Mesenteric fat pad (tissue), 1 donor: Measurements from ENCODE around the gene FOSL1. TPM values are rescaled to one million over a fixed set of nuclear protein-coding genes. Genes with fewer than 3 reads are reported as not detected.

Source experiments
- DNase-seq: peaks from one replicate; pipeline ENCODE4 v3.0.0-alpha.2; 2020; ENCODE audit warnings: low spot score
- total RNA-seq: library from RNA; stranded (reverse); fragmentation: NEBNext Ultra II Directional; extraction: Animal tissue kit (Norgen Biotek cat#: 25700); gene quantifications from one replicate; pipeline ENCODE4 v1.2.1, GENCODE V29; 2021
- donor health status: DM: yes; HTN: yes; CAD: no.

FOSL1 gene
- total RNA-seq, 1 donor from 2014 or later: 58.3 TPM

DNA sequence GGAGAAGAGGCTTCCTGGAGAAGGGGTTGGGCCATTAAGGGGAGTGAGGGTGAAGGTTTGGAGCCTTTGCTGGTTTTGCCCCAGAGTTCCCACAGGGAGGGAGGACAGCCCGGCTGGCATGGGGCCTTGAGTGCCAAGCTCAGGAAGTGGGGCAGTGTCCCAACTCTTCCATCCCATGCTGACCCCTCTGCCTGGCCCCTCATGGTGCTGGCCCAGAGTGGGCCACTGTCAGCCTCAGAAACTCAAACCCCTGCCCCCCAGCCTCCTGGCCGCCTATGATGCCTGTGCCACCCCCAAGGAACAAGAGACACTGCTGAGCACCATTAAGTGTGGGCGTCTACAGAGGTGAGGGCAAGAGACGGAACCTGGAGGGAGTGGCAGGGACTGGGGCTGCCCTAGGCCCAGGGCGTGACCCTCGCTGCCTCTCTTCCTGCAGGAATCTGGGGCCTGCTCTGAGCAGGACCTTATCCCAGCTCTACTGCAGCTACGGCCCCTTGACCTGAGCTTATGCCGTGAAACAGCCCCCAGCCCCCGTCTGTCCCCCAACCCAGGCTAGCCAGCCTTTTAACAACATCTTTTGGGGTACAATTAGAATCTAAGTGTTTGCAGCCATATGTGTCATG is 34.5 kb downstream of the FOSL1 start:
- no peak for DNase-seq

DNA sequence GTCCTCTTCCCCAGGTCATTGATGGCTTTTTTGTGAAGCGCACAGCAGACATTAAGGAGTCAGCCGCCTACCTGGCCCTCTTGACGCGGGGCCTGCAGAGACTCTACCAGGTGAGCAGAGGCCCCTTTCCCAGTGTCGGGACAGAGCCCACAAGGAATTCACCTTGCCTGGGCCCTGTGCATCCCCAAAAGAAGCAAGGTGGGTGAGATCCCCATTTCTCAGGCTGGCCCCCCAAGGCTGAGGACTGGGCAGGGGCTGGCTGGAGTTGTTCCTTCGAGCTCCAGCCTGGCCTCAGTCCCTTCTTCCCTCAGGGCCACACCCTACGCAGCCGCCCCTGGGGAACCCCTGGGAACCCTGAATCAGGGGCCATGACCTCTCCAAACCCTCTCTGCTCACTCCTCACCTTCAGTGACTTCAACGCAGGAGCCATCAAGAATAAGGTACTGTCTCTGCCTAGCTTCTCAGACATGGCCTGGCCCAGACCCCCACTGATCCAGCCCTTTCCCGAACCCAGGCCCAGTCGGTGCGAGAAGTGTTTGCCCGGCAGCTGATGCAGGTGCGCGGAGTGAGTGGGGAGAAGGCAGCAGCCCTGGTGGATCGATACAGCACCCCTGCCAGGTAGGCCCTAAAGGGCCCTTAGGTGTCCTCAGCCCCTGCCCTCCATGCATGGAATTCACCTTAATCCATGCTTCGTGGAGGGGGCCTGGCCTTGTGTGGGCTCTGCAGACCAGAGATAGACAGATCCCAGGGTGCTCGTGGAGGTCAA is 35.3 kb downstream of the FOSL1 start:
- no peak for DNase-seq

DNA sequence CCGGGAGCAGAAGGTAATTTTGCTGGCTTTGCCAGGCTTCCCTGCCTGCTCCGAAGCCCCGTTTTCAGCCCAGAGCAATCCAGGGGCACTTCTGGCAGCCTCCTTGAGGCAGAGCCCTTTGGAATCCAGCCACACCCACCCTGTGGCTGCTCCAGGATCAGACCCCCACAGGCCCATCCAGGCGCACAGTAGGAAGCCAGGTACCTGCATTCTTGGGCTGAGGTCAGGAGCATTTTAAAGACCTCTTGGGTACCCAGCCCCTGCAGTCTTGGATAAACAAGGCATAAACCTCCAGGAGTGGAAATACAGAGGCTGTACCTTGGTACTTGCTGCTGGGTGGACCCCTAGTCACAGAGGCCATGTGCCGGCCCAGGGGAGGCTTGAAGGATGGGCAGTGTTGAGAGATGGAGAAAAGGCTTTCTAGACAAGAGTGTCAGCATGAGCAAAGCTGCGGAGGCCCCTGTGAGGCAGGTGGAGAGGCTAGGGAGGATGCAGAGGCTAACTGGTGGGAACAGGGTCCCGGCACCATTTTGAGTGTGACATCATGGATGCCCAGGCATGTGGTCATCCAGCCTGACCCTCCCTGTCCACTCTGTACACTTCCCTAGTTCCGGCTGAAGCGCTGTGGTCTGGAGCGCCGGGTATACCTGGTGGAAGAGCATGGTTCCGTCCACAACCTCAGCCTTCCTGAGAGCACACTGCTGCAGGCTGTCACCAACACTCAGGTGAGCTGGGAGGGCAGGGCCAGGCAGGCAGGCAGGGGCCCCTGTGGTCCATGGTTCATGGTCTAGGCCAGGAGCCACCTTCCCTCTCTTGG is 36.1 kb downstream of the FOSL1 start:
- no peak for DNase-seq

DNA sequence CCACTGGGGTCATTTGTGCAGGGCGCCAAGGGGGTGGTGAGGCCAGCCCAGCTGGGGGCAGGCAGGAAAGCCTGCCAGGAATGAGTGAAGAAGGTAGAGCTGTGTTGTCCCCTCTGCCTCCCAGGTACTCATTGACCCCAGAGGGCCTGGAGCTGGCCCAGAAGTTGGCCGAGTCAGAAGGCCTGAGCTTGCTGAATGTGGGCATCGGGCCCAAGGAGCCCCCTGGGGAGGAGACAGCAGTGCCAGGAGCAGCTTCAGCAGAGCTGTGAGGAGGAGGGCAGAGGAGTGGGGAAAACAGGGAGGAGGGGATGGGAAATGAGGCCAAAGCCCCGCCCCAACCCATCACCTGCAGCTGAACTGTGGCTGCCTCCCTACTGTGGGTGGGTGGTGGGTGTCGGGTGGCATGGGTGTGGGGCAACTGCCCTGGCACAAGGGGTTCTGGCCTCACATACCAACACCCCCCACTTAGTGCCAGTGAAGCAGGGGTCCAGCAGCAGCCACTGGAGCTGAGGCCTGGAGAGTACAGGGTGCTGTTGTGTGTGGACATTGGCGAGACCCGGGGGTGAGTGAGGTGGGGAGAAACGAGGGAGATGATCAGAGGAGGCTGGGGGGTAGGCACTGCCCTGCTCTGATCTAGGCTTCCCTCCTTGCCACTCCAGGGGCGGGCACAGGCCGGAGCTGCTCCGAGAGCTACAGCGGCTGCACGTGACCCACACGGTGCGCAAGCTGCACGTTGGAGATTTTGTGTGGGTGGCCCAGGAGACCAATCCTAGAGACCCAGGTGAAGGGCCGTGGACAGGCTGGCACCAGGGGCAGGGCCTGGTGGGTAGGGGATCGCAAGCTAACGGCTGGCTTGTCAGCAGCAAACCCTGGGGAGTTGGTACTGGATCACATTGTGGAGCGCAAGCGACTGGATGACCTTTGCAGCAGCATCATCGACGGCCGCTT is 37.0 kb downstream of the FOSL1 start:
- no peak for DNase-seq

DNA sequence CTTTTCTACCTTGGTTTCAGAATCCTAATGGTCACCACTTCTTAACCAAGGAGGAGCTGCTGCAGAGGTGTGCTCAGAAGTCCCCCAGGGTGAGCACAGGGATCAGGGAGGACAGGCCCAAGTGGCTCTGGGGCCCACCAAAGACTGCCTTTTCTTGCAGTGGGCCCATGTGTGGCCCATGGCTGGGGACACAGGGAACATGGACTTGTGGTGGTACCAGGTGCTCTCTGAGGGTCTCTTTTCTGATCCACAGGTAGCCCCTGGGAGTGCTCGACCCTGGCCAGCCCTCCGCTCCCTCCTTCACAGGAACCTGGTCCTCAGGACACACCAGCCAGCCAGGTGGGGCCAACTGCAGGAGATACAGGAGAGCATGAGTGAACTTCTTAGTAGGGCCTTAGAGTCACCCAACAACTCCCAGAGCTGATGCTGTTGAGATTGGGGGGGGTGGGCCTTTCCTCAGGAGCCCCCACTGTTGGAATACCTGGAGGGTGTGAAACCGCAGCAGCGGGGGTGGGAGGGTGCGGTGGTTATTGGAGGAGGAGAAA is 37.9 kb downstream of the FOSL1 start:
- DNase-seq: no peak

DNA sequence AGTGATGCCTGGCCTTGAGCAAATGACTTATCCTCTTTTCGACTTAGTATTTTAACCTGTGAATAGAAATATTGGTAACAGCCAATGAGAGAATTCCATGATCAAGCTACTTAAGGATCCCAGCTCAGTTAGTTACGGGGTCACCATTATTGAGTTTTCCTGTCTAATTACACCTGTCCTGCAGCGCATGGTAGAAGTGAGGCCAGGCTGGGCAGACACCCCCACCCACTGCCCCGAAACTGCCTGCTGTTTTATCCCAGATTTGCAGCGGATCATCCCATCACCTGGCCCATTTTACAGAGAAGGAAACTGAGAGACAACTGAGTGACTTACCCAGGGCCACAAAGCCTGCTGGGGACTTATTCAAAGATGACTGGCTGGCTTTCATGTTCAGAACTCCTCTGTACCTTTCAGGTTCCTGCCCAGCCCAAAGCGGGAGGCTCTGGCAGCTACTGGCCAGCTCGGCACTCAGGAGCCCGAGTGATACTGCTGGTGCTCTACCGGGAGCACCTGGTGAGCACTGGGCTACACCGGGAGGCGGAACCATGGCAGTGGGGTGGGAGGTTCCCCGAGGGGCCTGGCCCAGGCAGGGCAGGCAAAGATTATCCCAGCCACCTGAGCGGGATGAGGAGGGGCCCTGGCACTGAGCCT is 38.5 kb downstream of the FOSL1 start:
- peak; percentile 84 for DNase-seq

DNA sequence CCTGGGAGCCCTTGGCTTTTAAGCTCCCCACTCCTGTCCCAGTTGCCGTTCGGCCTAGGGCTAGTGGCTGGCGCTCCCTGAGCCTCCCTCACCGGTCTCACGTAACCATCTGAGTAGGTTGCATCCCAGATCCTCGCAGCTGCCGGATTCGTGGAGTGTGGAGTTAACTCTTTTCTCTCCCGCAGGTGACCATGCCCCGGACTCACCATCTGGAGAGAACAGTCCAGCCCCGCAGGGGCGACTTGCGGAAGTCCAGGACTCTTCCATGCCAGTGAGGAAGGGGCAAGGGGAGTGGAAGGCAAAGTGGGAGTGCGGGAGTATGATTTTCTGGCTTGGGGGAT is 39.1 kb downstream of the FOSL1 start:
- DNase-seq: no peak

DNA sequence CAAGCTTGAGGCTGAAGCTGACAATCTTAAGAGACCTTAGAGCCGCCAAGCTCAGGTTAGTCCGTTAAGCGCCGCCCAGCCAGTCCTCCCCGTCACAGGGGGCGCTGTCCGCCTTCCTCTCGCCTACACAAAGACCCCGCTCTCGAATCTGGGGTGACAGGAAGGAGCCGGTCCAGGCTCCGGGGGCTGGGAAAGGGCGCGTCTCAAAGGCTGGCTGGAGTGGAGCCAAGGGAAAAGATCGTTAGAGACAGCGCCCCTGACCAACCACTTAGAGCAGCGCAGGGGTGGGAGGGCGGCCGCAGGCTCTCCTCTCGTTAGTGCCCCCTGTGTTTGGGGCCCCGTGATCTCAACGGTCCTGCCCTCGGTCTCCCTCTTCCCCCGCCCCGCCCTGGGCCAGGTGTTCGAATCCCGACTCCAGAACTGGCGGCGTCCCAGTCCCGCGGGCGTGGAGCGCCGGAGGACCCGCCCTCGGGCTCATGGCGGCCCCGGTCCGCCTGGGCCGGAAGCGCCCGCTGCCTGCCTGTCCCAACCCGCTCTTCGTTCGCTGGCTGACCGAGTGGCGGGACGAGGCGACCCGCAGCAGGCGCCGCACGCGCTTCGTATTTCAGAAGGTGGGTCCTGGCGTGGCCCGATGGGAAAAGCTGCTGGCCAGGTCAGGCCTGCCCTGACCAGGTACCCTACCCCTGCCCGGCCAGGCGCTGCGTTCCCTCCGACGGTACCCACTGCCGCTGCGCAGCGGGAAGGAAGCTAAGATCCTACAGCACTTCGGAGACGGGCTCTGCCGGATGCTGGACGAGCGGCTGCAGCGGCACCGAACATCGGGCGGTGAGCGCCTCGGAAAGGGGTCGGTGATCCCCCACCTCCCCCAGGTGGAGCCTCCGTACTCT is 39.7 kb downstream of the FOSL1 start, which contains the start of gene MUS81:
Gene MUS81 (plus strand): TSS at position 156 of the 887 bp plus-strand sequence. CDS start 321 bp downstream, at position 477.
- peak; percentile 98 for DNase-seq

DNA sequence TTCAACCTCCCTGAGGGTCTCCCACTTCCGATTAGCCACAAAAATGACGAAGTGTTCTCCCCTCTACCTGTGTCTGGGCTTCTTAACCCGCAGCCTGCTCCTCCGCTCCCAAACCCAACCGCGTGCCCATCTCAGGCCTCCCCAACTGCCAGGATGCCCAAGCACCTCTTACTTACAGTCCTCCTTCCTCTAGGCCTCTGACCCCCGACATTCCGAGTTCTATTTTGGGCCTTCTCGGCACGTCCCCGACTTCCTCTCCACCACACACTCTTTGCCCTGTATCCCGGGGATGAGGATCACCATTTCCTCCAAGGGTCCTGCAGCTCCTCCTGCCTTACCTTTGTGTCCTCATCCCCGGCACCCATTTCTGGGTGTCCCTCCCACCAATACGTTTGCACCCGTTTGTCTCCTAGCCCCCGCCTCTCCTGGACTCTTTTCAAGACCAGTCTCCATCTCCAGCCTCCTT is 40.3 kb downstream of the FOSL1 start:
- DNase-seq: no peak

DNA sequence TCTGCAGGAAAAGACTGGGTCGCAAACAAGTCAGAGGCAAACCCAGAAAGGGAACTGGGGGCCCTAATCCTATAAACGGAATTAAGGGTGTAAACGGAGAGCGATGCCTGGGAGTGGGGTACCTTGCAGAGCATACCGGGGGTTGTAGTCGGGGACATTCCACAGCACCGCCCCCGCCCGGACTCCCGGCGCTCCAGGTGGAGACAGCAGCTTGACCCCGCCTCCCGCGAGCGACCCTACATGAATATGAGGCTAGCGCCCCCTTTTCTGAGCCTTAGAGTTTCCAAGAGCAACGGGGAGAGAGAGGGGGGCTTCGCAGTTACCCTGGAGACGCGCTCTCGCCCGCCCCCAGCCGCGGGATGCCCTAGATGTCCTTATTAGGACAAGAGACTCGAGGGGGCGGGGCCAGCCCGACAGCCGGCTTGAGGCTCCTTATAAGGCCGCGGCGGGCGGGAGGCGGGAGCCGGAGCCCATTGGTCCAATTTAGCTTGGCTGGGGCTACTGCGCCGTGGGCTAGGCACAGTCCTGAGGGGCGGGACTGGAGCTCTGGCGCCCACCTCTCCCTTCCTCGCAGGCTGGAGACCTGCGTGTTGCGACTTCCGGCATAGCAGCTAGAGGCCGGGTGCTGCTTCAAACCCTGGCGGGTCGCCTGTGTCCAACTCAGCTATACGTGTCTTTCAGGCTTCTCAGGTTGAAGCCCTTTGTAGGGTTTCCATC is 40.9 kb downstream of the FOSL1 start:
- peak; percentile 99 for DNase-seq

DNA sequence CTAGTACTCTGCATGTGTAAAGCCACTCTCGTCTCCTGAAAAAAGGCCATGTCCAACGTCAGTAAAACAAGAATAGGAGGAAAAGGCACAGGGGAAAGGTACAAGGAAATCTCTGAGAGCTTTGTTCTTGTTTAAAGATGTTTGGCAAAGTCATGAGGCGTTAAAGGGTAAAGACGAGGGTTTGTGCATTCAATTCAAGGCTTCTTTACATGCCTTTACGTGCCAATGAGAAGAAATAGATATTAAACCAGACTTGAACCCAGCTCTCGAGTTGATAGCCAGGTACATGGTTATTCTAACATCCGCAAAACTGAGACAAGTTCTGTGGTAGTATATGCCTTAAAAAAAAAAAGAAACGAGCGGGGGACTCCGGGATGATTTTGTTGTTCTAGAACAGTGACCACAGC is 41.5 kb downstream of the FOSL1 start:
- no peak for DNase-seq

DNA sequence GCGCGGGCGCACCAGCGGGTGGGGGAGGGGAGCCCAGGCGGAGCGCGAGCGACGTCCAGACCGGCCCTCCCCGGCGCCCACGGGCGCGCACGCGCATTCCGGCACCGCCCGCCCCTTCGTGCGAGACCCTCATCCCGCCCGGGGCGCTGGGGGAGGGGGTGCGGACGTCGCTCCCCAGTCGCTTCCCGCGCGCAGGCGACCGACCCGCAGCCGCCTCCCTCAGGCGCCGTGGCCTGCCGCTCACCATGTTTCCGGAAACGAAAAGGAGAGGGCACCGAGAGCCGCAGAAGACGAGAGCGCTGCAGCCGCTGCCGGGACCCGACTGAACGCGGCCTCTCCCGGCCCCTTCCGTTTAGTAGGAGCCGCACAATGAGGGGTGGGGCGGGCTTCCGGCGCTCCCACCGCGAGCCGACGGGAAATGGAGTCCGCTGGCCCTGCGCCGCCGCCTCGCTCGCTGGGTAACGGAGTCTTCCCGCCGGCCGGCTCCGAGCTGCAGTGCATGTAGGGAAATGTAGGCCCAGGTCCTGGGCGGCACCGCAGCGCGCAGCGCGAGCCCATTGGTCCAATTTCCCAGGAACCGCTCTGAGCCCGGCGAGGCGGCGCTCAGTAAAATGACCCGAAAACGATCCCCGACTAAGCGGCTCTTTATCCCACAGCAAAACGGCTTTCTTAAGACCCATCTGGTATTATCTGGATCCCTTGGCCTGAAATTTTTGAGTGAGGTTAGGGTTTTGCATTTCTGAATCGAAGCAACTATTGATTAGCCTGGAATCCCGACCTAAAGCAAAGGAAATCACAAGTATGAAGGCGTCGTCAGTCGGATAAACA is 42.1 kb downstream of the FOSL1 start, which contains the start of gene CFL1:
Gene CFL1 (minus strand): TSS at position 328 of the 828 bp plus-strand sequence. CDS start 81 bp downstream, at position 247.
- peak; percentile 100 for DNase-seq

DNA sequence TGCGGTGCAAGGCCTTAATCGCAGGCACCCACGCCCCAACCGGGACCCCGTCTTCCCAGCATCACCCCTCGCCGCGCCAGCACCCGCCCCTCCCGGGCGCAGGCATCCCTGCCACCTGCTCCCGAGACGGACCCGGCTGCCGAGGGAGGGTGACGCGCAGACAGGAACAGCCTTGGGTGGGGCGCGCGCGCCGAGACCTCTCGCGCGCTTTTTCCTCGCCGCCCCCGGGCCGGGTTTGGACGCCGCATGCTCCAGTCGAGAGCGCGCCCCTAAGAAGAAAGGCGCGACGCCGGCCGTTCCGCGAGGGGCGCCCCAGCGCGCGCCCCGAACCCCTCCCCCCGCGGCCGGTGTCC is 42.7 kb downstream of the FOSL1 start:
- no peak for DNase-seq

DNA sequence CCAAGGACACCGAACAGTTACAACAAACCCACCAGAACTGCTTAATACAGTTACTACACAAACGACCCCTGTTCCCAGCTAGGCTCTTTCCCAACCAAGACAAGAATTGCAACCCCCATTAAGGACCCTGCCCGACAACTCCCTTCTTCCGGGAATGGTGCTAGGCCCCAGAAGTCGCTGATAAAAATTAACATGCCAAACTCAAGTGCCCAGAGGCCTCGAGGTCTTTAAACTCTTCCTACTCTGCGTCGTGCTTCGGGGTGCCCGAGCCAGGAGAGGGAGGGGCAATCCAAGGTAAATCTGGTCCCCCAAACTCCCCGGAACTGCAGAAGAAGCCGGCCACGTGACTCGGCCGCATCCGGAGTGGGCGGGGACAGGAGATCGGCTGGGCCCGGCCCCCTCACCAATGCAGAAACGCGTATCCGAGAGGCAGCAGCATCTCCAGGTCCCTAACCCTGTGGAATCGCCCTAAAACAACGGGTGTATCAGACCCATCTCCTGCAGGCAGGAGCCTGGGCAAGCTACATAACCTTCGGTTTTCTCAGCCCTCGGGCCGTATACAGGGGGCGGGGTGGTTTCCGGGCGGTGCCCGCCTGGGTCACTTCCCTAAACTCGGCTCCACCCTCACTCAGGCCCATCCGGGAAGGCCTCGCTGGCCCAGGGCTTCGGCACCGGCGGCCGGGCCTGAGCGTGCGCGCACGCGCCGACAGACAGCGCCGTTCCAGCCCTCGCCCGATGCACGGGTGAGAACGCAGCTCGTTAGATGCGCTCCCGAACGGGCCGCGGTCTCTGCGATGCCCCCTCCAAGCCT is 43.3 kb downstream of the FOSL1 start:
- peak; percentile 96 for DNase-seq

DNA sequence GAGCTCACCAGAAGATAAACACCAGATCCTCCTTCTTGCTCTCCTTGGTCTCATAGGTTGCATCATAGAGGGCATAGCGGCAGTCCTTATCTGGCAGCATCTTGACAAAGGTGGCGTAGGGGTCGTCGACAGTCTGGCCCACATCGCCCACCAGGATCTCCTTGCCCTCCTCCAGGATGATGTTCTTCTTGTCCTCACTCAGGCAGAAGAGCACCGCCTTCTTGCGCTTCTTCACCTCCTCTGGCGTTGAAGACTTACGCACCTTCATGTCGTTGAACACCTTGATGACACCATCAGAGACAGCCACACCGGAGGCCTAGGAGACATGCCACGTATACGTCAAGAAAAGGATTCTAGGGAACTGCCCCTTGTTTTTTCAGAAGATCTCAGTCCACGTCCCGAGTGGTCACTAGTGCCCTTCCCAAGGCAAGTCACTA is 44.2 kb downstream of the FOSL1 start:
- peak; percentile 64 for DNase-seq
